Activated T-cell treated with anti-CD3 and anti-CD28 coated beads for 4 hours (primary cell): ENCODE results near the gene TOGARAM2.

Experiments
- DNase-seq: peaks from one replicate; pipeline ENCODE4 v3.0.0-alpha.2; 2020

TOGARAM2 gene

GRCh38 chr2:29057006-29057405, 75.9 kb downstream of the TOGARAM2 start:
- DNase-seq: no peak

GRCh38 chr2:29059624-29060023, 78.5 kb downstream of the TOGARAM2 start:
- no peak for DNase-seq

GRCh38 chr2:29060441-29060840, 79.3 kb downstream of the TOGARAM2 start:
- DNase-seq: no peak

DNA sequence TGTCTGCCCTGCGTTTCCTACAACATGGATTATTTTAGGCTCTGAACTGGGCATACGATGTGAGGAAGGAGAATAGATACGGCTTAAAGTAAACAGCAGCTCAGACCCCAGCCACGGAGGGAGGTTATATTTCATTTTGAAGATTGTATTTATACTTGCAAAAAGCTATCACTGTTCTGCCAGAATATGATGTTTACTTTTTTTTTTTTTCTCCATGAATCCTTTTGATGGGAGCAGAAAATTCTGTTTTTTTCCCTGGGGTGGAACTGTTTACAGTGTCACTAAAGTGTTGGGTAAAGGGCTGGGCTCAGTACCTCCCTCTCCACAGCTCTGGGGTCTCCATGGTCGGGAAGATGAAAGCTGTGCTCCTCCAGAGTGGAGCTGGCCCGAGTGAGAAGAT, 80.1 kb downstream of the TOGARAM2 start:
- no peak for DNase-seq

DNA sequence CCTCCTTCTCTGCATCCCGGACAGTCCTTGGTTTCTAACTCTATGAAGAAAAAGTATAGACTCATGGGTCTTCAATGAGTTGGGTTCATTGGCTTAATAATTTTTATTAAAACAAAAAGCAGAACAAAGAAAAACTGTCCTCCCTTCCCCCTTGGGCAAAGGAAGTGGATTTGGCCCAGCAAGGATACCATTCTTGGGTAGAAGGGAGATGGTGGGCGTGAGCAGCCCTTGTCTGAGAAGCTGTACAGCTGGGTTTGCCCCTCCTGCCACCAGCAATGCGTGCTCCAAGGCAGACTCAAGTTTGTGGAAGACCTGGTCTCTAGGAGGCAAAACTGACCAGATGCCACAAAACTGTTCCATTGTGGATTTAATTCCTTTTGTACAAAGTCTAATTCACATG, 80.5 kb downstream of the TOGARAM2 start:
- DNase-seq: no peak

- DNase-seq: no peak
These were observed 81.3 kb downstream of the TOGARAM2 start for GRCh38 chr2:29062371-29062770.

DNA sequence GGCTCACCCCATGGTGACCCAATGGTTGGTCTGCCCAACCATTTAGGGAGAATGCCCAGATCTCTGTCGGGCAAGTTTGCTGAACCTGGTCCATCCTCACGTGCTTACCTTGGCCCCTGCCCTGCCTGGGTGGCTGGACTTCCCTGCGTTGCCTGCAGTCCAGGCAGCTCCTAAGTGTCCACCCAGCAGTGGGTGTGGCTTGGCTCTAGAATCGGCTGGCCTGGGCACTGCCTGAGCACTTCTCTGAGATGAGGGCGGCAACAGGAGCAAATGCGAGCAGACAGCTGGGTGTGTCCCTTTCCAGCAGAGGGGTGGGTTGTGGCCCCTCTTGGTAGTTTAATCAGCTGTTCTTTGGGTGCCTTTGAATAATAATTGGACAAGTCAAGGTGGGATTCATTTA, 82.0 kb downstream of the TOGARAM2 start:
- no peak for DNase-seq

DNA sequence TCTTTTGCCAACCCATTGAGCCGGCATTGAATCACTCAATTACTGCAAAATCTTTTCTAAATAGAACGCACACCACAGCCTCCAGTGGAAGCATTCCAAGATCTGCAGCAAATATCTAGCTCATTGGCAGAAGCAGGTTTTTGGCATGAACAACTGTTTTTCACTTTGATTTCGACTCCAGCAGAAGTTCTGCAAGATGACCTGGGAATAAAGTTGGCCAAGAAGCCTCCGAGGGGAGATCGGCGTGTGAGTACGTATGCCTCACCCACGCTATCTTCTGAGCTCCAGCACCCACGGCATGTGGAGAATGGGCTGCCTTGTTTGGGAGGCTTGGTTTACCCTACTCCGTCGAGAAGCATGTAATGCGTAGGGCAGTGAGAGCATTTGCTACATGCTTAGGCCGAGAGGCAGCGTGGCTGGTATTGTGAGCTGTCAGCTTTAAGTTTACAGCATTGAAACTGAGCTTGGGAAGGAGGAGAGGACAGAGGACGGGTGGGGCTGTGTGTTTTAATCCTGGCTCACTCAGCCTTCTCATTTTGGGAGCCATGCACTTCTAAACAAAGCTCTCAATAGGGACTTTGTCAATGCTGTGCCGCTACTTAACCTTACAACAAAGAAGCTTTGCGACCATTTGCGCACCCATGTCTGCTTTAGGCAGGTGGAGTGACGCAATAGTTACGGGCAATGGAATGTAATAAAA, 82.7 kb downstream of the TOGARAM2 start:
- DNase-seq: no peak

DNA sequence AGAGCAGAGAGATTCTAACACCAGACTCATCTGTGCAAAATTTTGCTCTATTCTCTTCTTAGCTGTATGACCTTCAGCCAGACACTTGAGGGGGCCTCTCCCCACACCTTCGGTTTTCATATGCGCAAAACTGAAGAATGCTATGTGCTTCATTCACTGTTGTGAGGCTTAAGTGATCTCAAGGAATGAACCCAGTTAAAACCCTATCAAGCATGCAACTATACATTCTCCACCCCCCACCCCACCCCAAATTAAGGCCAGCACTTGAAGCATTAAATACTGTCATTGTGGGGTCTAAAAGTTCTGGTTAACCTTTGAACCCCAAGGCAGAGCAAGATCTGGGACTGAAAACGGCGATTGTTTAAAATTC, 83.2 kb downstream of the TOGARAM2 start:
- no peak for DNase-seq

GRCh38 chr2:29064746-29065067, 83.6 kb downstream of the TOGARAM2 start:
- no peak for DNase-seq

DNA sequence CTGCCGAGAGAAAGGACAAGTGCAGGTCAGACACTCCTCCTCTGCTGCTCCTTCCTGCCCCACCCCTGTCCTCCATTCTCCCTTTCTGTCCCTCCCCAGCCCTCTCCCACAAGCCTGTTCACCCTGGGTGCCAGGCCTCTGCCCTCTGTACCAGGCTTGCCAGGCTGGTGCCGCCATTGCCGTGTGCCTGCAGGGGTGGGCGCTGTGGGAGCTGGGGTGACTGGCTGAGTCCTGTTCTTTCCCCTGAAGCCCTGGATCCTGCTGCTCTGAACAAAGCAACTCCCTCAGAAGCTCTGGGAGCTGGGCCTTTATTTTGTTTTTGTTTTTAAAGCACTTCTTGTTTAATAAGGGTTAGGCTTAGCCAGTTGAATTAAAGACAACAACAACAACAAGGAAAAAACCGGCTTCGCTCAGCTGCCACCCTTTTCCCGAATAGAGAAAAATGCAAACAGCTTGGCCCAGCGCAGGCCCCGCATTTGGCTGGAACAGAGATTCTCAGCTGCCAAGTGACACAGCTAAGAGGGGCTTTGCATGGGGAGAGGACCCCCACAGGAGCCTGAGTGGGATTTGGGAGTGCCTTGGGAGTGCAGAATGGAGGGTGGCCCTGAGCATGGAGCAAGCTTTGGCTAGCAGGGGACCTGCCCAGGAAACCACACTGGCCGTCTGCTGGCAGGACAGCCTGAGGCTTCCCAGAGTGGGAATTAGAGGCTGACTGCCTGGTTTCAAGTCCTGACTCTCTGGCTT, 84.1 kb downstream of the TOGARAM2 start:
- DNase-seq: no peak

DNA sequence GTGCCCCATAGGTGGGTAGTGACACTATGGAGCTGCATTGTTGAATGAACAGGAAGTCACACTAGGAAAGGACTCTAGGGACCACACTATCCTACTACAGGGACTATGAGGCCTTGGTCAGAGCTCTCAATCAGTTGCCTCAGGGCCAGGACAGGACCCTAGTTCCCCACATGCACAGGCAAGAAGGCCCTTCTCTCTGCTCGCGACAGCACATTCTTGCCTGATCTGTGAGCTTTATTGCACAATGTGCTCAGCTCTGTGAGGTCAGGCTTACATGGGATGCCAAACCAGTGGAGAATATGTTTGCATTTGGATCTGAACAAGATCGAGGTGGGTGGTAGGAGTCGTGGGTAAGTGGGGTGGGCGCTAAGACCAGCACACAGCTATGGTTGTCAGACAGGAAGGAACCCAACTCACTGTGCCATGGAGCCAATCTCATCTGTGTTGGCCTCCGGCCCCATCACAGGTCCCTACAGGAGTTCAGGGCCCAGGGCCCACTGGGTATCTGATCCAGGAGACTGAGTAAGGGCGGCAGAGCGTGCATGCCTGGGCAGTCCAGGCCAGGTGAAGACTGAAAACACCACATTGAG, 85.3 kb downstream of the TOGARAM2 start:
- no peak for DNase-seq

GRCh38 chr2:29066997-29067605, 86.0 kb downstream of the TOGARAM2 start:
- DNase-seq: no peak

DNA sequence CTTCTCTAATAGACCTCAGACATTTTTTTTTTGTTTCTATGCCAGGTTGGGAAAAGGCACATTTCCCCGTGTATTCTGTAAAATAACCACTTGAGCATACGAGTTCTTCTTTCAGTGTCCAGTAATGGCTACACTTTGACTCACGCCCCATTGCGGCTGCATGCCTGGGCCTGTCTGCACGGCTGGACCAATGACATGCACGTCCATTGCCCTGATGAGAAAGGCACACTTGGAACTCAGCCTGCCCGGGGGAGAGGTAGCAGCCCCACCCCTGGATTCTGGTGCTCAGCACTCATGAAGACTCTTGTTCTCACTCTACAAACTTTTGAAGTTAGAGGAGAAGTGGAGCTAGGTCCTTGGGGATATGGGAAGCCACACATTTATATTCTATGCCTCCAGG, 87.4 kb downstream of the TOGARAM2 start:
- no peak for DNase-seq

DNA sequence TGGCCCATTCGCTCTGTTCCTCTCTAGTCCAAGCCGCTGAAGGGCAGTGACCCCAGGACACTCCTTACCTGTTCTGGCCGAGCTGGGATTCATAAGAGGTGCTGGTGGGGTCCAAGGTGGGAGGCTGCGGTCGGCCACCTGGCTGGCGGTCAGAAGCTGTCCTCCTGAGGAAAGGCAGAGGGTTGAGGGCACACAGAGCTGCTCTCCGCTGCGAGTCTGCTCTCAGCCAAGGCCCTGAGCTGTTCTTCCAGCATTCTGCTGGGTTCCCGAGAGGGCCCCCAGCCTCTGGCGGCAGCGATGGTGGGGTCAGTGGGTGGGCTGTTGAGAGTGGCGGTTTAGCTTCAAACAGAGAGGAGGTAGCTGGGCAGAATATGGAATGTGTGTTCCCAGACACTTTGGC, 89.4 kb downstream of the TOGARAM2 start:
- DNase-seq: no peak

- no peak for DNase-seq
These were observed 90.2 kb downstream of the TOGARAM2 start for GRCh38 chr2:29071032-29071975.

- no peak for DNase-seq
These were observed 91.2 kb downstream of the TOGARAM2 start for GRCh38 chr2:29072251-29072650.

DNA sequence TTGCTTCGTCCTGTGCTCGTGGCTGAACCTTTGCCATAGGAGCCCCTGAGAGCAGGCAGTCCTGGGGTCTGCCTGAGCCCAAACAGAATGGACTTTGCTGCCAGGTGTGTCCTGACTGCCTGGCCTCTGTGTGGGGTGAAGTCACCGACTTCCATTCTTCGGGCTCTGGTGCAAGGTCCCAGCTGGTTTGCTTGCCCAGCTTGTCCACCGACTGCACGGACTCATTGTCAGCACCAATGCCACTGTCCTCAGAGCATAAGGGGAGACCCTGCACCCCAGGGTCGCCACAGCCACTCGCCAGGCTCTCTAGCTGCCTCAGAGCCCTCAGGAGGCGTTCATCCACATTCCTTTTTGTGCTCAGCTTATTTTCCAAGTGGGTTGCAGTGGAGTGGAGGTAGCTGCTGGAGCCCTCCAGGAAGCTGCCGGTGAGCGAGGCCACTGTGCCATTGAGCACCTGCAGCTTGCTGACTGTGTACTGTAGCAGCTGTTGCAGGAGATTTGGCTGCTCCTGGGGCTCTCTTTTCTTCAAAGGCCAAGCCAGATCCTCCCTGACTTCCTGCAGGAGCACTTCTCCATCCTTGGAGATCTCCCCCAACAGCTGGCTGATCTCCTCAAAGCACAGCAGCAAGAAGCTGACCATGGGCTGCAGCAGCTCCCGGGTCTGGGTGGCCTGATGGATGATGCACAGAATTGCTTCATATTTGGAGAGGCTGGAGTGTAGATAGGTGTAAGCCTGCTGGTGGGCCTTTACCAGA, 92.0 kb downstream of the TOGARAM2 start:
- no peak for DNase-seq

DNA sequence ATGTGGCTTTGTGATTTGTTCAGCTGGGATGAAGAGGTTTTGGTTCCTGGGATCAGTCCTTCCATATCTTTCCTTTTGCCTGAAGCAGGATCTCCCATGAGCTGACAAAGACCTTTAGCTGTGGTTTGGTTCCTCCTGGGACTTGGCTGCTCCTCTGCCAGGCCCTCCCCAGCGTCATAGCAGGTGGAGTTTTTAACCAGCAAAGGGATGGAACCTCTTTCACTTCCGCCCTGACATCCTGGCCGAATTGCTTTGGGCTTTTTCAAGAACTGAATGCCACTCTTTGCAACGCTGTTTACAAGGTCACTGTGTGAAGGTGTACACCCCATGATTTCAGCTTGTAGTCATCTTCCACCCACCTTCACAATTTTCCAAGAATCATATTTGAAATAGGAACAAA, 92.8 kb downstream of the TOGARAM2 start:
- DNase-seq: no peak

DNA sequence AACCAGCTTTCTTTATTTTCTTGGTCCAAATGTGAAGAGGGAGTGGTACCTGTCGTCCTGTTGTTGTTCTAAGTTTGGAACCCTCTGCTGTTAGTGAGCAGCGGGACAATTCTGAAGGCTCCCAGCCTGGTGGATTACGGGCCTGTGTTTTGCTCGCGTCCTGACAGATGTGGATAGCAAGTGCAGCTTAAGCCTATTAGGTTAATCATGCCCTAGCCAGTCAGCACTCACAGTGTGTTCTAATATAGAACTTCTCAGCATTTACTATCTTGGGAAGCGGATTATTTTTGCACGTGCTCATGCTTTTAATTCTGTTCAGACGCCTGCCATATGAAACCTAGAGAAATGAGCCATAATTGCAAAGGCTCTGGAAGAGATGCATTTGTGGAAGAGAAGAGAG, 93.3 kb downstream of the TOGARAM2 start, which contains the start of gene PCARE:
TSS of gene PCARE (minus strand) at position 113 of the 400 bp plus-strand sequence. CDS start 262 bp downstream, outside the sequence.
- no peak for DNase-seq

GRCh38 chr2:29075894-29076705, 95.0 kb downstream of the TOGARAM2 start:
- no peak for DNase-seq
